GM12801 (cell line): ENCODE results near the gene RPS6KA2.

Experiments
- TF ChIP-seq, protein P1 (sequence below): IDR thresholded peaks from one replicate; pipeline ENCODE4 v1.5.1; 2011; ENCODE audit warnings: control low read depth; ENCODE audit not compliant: insufficient read length; ENCODE audit errors: extremely low read depth

The RPS6KA2 gene

DNA sequence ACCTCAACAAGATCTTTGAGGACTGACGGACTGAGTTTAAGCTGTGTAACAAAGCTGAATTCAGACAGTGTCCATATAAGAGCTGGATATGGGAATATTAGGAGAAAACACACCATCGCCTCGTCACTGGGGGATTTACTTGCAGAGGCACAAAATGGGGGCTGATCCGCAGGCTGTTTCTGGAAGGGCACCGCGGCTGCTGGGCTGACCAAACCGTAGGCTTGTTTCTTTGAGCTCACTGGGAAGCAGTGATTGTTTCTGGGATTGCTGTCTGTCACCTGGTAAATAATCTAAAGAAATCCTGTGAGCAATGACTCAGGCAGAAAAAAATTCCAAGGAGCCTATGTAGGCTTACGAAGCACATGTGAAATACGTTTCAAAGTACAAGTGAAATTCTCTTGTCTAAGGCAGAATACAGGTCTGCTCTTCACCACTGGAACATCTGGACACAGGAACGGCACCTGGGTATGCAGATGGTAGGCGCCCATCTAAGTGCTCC lies 180.4 kb downstream of the RPS6KA2 start:
- TF ChIP-seq, protein P1, sequence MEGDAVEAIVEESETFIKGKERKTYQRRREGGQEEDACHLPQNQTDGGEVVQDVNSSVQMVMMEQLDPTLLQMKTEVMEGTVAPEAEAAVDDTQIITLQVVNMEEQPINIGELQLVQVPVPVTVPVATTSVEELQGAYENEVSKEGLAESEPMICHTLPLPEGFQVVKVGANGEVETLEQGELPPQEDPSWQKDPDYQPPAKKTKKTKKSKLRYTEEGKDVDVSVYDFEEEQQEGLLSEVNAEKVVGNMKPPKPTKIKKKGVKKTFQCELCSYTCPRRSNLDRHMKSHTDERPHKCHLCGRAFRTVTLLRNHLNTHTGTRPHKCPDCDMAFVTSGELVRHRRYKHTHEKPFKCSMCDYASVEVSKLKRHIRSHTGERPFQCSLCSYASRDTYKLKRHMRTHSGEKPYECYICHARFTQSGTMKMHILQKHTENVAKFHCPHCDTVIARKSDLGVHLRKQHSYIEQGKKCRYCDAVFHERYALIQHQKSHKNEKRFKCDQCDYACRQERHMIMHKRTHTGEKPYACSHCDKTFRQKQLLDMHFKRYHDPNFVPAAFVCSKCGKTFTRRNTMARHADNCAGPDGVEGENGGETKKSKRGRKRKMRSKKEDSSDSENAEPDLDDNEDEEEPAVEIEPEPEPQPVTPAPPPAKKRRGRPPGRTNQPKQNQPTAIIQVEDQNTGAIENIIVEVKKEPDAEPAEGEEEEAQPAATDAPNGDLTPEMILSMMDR, result no peak

DNA sequence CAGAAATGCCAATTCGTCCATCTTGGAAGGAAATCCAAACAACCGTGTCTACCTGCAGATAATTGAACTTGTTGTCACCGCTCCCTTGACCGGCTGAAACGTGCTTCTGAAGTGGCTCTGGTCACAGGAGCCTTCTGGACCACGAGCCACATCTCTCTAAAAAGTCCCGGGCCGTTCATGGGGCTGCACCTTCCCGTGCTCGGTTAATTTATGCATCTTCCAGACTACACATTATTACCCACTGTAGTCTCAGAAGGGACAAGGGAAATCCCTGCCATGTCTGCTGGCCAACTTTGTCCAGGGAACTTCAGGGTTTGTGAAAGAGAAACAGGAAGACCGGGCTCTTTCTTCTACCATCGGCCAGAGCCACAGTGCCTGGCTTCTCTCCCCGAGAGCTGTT lies 180.9 kb downstream of the RPS6KA2 start:
- TF ChIP-seq, protein P1, result no peak

DNA sequence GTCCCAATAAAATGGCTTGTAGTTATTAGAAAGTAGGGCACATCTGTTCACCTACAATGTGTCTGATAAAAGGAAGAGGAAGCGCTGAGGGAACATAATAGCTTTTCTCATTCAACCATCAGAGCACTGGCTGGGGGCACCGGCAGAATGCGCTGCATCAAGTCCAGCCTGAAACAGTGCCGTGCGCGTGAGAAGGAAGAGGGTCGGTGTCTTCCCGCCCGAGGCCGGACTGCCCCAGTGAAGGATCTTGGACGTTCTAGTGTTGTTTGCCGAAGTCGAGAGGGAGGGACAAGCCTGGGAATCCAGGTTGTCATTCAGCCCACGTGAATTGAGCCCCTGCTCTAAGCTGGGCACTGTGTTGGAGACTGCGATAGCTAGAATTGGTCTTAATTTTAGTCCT lies 182.6 kb downstream of the RPS6KA2 start:
- TF ChIP-seq, protein P1, result no peak

DNA sequence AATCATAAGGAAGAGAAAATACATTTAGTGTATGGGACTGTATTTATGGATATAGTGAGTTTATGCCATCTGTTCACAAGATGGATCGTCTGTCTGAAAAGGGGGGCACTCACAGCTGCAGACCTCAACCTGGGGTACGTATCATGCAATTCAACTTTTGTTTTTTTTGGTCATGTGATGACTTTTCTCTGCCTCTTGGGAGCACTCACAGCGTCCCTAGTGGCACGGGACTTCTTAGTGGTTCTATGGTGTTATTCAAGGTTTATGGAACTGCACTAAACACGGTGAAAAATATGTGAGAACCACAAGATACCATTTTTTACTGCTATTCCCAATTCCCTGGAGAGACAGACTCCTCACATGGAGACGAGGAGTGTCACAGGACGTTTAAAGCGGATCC lies 183.9 kb downstream of the RPS6KA2 start:
- TF ChIP-seq, protein P1, result no peak

DNA sequence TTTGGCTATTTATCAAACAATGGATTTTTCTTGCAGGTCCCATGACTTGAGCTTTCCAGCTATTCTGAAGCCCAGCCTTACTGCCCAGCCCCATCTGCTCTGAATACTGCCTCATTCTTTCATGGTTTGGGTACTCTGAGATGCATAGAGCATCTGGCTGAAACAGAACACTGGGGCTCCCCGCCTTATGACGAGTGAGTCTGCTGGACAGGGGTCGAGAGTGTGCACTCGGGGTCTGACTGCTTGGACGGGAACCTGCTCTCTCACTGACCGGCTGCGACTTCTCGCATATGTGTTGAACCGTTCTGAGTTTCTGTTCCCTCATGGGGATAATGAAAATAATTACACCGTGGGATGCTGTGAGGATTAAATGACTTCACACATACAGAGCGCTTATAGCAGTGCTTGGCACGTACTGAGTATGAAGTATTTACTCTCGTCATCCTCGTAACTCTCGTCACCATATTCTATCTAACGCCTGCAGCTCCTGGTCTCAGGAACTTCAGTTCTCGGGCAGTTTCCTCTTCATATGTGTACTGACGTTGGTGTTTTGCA lies 184.8 kb downstream of the RPS6KA2 start:
- TF ChIP-seq, protein P1, result no peak

DNA sequence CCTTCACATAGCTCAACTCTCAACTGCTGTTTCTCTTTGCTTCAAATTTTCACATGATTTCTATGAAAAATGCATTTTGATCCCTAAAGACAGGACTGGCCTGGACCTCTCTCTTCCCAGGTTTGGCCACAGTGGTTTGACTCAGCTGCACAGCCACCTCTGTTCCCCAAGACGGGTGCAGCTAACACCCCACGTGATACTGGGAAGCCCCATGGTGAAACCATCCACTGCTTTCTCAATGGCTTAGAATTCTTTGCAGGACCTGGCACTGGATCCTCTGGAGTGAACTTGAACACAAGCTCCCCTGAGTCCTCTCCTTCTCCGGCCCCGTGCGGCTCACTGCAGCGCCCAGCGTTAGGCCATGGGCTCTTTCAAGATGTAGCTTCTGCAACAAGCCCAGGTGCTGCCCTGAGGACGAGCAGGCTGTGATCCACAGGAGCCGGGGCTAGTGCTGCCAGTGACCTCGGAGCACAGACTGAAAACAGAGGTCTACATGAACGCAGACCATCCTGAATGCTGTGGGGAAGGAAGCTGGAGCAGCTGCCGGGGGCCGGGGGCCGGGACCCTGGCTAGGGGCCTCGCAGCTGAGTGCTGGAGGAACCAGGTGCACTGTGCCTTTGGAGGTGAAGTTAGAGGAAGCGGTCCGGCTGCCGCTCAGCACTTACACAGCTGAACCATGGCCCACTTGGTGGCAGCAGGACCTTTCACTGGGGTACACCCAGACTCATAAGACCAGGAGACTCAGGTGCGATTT lies 185.5 kb downstream of the RPS6KA2 start:
- TF ChIP-seq, protein P1, result no peak

DNA sequence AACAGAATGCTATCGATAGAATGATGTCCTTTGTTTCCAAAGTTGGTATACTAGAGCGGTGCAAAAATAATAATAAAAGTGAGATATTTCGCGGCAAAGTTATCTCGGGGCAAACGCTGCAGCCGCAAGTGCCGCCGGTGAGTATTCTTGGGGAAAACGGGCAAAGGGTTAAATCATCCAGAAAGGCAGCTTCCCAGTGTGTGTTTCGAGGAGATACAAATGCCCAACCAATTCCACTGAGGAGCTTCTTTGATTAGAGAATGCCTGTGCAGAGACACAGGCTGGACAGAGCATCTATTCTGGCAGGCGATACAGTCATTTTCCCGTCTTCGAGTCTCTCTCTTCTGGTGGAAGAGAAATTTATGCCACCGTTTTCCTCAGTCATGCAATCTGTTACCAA lies 186.3 kb downstream of the RPS6KA2 start:
- TF ChIP-seq, protein P1, result no peak
